Left renal pelvis (tissue), 4 donors: ENCODE results near the gene GABBR1. TPM values are rescaled to one million over a fixed set of nuclear protein-coding genes. Genes with fewer than 3 reads are reported as not detected.

Experiments used
- DNase-seq, 4 donors: peaks; one replicate each; pipeline ENCODE4 v3.0.0-alpha.2; 2013; ENCODE audit warnings: low read depth in 4 of 4, low spot score in 3 of 4
- polyA plus RNA-seq, 4 donors: library from polyadenylated mRNA; unstranded; fragments of 120-200 nt; gene quantifications; one replicate each; pipeline ENCODE4 v1.2.1, GENCODE V29; 2013; ENCODE audit not compliant: insufficient read length in 4 of 4

GABBR1 gene
- polyA plus RNA-seq, 4 donors, result 54.1 to 108 (median 81.6) TPM

DNA sequence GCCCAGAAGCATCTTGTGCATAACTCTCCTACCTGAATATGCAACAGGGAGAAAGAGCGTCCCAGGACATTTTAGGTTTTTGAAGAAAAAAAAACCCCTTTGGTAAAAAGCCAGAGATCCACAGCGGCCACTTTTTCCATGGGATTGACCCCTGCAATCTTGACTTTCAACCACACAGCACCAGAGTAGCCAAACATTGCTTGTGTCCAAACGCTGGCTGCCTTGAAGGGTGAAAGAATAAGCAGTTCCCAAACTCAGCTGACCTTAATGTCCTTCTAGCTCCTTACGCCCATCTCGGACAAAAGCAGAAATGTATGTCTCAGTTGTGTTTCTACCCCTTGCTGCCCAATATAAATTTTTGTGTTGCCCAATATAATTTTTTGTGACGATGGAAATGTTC is 22.7 kb upstream of the GABBR1 start:
- DNase-seq, result no peak

DNA sequence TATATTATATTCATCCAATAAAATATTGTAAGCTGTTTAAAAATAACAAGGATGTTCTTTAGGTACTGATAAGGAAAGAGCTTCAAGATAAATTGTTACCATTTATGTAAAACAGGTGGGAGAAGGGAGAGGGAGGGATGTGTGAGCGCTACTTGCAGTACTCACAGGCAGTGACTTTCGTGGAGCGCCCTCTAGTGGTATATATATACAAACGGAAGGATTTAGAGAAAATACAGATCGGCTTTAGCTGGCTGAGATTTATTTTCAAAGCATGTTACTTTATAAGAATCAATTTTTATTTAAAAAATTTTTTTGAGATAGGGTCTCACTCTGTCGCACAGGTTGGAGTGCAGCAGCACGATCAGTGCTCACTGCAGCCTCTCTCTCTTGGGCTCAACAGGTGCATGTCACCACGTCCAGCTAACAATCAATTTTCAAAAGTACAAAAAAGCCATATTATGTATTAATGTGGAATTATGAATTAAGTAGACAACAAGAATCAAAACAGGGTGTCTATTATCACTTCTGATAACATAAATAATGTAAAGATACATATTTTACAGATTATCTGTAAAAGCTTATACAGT is 20.6 kb upstream of the GABBR1 start:
- DNase-seq, result peak in 2 of 4 donors; percentile 39 to 55

DNA sequence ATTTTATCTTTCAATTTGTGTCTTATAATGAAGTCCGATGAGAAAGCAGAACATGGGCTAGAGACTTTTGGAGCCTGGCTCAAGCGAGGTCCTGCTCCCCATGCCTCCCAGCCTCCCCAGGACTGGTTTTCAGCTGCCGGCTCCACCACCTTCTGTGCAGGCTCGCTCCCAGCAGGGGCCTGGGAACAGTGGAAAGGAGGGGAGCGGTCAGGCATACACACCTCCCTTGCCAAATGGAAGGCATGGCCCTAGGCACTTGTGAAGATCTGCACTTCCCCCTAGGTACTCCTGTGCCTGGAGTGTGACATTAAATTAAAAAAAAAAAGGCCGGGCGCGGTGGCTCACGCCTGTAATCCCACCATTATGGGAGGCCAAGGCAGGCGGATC is 19.2 kb upstream of the GABBR1 start:
- no peak for DNase-seq

DNA sequence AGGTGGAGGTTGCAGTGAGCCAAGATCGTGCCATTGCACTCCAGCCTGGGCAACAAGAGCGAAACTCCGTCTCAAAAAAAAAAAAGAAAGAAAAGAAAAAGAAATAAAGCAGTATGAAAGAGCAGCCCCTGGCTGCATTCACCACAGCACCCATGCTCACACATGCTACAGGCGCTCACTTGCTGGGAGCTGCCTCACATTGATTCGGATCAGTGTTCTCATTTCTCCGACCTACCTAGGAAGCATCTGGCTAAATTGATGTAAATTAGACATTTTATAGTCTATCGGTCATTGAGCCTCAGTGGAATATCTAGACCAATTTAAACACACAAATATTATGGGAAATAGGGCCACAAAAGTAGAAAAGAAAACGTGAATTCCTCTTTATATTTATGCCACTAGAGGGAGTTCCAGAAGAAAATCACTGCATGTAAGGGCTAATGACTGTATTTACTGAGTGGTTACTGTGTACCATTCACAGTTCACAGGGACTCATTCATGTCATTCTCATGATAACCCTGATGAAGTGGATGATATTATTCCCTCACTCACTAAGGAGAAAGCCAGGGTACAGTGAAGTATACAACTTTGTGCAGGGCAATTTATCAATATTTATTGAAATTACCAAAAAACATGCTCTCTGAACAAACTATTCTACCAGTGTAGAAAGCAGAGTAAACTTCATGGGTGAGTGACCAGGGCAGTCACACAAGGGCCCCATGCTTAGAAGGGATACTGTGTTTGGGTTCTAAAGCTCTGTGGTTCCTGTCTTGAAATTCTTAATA is 18.6 kb upstream of the GABBR1 start:
- DNase-seq, result no peak

DNA sequence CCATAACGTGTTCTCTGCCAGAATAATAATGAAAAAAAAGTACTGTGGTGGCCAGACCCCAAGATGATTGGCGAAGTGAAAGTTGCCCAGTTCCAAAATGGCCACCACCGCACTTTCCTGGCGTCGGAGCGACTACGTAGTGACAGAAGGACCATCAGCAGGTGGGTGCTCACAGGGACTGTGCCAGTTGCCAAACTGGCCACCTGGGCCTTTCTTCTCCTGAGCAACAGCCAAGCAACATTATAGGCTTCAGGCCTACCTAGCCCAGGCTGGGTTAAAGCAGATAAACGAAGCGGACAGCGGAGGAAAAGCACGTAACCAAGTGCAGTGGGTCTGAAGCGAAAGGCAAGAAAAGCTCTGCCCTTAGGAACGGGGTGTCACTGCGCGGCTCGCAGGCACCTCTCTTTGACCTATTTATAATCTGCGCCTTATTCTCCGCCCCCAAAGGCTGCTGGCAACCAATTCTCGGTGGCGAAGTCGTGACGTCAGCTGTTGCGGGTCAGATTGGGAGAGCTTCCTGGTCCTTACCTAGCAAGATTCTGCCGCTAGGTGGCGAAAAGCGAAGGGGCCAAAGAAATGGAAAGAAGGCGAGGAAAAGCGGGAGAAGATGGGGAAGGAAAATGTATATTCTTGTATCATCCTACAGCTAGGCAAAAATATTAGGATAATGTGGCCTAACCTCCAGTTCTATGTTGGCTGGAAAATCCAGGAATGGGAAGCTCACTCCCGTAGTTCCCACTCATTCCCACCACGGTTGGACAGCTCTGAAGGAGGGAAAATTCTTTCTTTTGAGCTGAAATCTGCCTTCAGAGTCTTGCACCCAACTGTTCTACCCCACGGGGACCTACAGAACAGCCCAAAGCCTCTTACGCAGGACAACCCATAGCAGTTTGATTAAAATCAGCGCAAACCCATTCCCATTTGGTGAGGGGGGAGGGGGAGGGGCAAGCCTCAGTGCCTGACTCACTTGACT is 17.0 kb upstream of the GABBR1 start:
- DNase-seq, result peak; percentile 87 to 96 (median 94)

DNA sequence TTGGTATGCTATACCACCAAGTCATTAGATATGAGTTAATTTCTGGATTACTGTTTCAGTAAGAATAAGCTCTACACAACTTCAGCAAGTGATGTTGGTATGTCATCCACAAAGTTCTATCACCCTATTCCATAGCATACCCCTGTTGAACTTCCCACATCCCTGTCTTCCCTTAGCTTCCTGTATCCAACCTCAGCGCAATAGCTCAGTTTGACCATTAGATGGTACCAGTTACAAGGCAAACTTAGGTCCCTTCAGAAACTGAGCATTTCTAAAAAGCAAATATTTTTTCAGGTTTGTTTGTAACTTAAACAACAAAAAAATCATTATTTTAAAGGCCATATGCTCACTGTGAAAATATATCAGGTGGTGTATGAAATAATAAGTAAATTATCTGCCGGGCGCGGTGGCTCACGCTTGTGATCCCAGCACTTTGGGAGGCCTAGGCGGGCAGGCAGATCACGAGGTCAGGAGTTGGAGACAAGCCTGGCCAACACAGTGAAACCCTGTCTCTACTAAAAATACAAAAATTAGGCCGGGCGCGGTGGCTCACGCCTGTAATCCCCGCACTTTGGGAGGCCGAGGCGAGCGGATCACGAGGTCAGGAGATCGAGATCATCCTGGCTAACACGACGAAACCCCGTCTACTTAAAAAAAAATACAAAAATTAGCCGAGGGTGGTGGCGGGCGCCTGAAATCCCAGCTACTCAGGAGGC is 15.1 kb upstream of the GABBR1 start:
- no peak for DNase-seq

DNA sequence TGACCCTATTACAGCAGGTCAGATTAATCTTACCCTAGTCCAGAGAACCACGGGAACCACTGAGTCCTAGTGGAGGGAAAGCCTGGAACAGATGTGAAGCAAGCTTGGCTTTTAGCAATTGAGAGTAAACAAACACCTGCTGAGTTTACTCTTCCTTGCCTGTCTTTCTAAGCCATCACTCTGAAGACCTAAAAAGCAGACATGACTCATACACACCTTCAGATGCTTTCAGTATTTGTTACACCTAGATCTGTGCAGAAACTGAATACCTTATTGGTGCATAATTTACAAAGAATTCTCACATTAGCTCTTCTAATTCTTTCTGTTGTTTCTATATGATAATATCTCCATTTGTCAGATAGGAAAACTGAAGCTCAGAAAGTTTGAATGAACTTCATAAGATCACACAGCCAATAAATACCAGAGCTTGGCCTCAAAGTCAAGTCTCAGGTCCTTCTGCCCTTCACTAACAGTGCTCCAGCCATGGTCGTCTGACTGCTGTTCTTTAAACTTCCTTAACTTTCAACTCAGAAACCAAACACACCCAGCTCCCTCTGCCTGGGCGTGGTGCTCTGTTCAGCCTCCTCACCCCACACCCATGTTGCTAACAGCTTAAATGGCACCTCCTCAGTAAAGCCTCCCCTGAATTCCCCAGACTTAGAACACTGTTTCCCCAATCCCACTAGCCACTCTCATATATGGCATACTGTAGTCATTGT is 8.6 kb upstream of the GABBR1 start:
- no peak for DNase-seq

DNA sequence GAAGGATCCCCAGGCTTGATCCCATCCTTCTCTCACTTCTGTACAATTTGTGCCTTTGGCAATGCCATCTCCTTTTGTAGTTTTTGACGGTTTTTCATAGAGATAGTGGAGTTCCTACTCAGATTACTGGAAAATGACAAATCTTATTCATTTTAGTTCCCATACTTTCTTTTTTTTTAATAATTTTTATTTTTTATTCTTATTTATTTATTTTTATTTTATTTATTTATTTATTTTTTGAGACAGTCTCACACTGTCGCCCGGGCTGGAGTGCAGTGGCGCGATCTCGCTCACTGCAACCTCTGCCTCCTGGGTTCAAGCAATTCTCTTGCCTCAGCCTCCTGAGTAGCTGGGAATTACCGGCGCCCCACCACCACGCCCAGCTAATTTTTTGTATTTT is 4.3 kb upstream of the GABBR1 start:
- DNase-seq, result no peak

DNA sequence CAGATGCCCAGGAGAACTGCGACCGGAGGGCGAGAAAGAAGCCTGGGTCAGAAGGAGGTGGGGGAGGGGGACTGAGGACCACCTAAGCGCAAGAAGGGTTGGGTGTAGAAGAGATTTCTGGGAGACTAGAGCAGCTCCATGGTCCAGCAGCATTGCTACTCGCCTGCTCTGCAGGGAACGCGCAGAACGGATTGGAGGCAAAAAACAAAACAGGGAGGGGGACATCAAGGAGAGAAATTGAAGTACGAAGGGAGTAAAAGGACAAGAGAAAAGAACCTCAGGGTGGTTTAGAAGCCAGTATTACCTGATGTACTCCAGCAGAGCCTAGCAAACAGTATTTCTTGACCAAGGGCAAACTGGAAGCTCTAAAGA is 537 bp upstream of the GABBR1 start:
- DNase-seq, result no peak

DNA sequence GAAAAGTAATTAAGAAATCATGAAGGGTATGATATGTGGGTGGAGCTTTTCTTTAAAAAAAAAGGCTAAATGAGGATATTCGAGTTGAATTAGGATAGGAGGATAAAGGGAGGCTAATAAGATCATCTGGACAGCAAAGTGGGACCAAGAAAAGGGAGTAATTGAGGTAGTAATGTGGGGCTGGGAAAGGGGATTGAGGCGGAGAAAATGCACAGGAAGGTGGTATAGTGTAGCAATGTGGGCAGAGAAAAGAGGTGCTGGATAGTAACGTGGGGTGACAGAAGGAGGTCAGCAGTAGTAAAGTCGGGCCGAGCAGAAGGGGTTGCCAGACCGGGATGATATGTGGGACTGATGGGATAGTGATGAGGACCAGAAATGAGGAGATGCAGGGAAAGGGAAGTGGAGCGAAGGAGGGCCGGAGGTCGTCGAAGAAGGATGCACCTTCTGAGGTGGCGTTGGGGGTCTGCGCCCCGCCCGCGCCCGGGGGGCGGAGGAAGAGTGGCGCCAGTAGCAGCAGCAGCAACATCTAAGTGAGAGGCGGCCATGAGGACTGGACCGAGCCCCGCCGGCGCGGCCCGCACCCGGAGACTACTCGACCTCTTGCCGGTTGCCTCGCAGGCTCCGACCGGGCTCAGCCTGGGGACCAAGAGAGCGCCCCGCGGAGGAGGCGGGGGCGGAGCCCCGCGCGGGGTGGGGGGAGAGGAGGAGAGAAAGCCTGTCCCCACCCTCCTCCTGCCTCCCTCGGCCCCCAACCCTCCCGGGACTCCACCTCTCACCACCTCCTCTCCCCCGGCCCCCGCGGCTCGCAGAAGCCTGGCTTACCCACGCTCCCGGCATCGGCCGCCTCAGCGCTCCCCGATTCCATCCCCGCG is 887 bp downstream of the GABBR1 start:
- DNase-seq, result no peak

DNA sequence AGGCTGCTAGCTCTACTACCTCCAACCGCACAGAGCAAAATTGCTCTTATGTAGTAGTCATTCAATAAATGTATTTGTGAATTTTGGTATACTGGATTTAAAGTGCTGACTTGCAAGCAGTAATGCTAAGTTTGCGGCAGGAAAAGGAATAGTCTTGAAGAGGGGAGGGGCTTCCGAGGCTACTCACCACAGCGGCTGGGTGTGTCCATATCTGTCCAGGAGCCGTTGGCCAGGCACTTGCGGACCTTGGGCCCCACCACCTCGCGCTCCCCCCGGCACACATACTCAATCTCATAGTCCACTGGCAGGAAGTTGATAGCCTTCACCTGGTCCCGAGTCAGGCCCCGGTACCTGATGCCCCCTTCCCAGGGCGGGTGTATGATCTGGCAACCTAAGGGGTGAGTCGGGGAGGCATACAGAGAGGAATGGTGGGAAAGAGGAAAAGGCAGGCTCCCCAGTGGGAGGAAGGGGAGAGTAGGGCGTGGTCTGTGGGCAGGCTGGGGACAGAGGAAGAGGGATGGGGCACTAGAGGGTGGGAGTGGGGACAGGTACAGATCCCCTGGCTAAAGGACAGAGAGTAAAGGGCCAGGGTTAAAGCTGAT is 1.7 kb downstream of the GABBR1 start:
- no peak for DNase-seq

DNA sequence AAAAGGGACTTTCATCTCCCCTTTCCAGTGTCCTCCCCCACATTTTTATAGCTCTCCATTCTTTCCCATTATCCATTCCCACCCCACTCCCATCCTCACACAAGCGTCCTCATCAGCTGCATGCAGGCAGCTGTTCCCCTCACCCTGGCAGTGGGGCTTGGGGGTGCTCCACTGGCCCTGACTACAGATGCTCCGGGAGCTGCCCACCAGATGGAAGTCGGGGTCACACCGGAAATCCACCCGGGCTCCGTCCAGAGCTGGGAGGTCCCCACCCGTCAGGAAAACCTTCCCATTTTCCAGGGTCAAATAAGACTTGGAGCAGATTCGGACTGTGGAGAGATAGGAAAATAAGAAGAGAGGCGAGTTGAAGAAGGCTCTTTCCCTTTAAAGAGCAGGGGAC is 2.7 kb downstream of the GABBR1 start:
- no peak for DNase-seq

DNA sequence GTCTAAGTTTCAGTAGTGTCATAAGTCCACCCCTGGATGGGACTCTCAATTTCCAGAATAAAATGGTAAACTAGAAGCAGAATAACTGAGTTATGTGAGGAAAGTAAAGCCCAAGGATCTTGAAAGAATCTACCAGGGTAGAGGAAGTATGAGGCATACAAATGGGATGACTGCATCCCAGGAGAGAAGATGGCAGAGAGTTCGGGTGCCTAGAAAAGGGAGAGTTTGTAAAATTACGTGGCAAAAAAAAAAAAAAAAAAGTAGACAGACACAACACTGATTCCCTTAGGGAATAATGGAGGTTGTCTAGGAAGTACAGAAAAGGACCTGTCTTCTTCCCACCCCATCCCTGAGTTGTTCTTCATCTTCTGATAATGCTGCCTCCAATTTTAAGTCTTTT is 3.4 kb downstream of the GABBR1 start:
- no peak for DNase-seq

DNA sequence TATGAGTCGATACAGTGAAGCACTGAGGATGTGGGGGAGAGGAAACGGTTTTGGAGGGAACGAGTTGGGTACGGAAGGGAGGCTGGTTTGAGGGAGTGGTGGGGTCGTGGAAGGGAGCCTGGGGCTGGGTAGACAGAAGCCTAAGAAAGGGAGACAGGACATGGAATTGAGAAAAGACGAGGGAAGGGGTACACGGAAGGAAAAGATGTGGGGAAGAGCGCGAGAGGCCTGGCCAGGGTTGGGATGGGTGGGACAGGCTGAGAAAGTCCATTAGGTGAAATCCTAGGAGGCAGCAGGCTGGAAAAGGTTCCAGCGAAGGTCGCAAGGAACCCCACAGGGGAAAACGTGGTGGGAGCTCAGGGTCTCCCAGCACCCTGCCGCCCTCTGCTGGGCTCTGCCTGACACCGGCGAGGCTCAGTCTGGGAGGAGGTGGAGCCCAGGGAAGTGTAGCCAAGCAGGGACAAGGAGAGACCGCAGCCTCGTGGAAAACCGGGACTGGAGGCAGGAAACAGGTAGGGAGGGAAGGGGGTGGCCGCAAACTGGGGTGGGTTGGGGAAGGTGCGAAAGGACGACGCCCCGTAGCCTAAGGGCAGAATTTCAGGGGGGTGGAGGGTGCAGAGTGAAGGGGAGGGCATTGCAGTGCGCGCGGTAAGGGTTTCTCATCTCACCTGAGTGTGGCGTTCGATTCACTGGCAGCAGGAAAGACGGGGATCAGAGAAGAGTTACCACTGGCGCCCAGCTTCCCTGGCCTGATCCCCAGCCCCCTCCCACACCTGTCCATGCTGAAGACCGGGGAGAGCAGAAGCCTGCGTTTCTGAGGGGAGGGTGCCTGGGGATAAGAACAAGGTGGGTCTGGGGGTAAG is 4.3 kb downstream of the GABBR1 start:
- peak in 3 of 4 donors; percentile 66 to 74 (median 72) for DNase-seq

DNA sequence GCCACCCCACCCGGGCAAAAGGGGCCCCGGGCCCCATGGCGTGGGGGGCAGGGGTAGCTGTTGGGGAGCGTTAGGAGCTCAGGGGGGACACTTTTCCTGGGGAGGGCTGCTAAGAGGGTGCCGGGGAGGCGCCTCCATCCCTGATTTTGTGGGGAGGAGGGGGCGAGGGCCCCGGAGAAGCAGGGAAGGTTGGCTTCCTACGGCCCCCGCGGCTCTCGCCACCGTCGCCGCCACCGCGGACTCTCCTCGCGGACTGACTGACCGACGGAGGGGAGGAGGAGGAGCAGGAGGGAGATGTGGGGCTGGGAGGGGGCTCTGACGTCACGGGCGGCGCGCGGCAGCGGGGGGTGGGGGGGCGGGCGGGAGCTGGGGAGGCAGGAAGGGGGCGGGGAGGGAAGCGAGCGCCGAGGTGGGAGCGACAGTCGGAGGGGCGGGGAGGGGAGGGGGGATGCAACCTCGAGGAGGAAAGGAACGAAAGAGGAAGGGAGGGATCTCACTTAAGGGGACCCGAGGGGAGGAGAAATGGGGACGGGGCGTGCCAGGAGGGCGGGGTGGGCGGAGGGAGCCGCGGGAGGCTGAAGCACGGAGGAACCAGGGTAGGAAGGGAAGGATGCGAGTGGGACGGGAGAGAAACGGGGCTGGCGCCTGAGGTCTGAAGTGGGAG is 5.1 kb downstream of the GABBR1 start:
- peak in 2 of 4 donors; percentile 46 for DNase-seq

DNA sequence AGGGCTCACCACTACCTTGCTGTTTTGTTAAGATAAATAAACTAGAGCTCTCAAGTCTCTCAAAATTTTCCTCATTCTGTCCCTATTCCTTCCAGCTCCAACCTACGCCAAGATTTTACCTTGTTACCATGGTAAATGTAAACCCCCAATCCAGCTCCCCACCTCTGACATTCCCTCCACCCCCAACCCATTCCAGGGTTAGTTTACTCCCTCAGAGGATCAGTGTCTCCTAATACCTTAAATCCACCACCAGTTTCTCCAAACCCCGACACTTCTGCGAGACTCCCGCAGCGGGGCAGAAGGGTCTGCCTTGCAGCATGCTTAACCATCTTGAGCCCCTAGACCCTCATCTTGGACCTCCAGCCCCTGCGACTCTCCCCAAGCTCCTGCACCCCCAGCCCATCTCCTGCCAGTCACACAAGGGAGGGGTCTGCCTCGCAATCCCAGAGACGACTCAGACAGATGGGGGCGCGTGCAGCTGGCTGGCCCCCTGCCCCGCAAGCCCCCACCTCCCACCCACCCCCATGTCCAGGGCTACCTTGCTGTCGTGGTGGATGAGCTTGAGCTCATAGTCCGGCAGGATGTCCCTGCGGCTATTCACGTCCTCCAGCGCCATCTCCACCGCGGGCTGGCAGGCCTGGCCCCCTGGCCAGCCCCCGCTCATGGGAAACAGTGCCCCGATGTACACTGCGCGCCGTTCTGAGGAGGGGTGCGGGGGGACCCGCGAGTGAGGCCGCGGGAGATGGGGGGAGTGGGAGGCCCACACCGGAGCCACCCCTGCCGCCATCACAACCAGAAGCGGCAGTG is 5.8 kb downstream of the GABBR1 start:
- no peak for DNase-seq
